GM21447 (cell line): ENCODE measurements around the gene SIVA1.
A peak's percentile ranks its signal among the peaks of the same experiment; 100 is the strongest.
"Not testable (repeated sequence)": the region's sequence is repeated elsewhere in the genome, so short reads cannot be mapped to it uniquely, and the experiment has no call there.

ENCODE experiments used
- ATAC-seq: cut with Tn5 transposase; IDR thresholded peaks from one replicate; pipeline ENCODE4 v1.9.1; 2021; ENCODE audit not compliant: unreplicated experiment

Gene SIVA1

DNA sequence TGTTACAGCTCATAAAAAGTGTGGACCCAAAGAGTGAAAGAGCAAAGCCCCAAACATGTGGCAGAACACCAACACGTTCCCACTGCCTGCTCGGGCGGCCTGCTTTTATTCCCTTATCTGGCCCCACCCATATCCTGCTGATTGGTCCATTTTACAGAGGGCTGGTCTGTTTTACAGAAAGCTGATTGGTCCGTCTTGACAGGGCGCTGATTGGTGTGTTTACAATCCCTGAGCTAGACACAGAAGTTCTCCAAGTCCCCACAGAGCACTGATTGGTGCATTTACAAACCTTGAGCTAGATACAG, 2.2 kb upstream of the SIVA1 start:
- ATAC-seq, result not testable (repeated sequence)

DNA sequence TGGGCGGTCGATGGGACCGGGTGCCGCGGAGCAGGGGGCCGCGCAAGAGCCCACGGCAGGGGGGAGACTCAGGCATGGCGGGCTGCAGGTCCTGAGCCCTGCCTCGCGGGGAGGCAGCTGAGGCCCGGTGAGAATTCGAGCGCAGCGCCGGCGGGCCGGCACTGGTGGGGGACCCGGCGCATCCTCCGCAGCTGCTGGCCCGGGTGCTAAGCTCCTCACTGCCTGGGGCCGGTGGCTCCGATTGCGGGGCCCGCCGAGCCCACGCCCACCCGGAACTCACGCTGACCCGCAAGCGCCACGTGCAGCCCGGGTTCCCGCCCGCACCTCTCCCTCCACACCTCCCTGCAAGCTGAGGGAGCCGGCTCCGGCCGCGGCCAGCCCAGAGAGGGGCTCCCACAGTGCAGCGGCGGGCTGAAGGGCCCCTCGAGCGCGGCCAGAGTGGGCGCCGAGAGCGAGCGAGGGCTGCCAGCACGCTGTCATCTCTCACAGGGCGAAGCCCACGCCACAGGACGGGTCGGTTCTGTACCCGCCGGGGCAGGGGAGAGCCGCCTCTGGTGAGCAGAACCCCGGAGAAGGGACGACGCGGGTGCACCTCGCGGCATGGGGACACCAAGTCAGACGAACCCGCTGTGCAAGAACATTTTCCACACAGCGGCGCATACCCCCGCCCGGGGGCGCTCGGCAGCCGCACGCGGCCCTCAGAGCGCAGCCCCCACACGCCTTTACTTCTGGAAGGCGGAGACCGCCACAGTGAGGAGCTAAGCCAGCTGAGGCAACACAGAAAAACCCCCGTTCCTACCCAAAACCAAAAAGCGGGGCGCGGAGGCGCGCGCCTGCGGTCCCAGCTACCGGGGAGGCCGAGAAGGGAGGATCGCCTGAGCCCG, 1.2 kb upstream of the SIVA1 start:
- no peak for ATAC-seq

DNA sequence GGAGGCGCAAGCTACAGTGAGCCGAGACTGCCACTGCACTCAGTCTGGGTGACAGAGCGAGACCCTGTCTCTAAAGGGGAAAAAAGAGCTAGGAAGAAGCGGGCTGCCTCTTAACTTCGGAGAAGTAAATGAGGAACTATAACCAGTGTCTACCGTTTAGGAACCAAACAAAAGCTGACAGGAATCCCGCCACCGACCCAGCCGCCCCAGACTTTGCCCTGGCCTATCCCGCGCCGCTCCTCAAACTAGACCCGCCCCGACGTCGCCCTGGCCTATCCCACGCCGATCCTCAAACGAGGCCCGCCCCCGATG, 568 bp upstream of the SIVA1 start:
- peak; percentile 79 for ATAC-seq

DNA sequence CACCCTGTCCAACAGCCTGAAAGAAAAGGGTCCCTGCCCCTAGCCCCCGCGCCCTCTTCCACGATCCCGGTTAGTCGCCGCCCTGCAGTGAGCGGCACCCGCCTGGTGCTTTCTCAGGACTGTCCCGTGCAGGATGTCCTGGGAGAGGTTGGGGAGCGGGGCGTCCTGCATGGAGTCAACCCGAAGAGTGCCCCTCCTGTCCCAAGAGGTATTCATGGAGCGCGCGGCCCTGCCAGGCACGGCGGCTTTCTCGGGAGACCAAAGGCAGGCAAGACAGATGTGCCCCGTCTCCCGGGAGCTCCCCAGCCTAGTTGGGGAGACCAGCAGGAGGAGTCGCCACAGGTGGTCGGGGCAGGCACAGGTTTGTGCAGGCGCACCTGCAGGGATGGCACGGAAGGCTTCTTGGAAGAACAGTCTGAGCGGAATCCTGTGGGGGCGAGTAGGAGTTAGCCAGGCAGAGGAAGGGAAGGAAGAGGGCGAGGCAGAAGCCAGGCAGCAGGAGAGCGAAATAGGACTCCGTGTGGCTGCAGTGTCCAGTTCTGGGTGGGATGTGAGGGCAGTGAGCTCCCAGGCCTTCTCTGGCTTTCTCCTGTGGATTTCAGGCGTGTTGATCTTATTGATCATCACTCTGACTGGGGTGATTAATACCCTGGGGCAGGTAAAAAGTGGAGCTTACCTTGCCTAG, 723 bp downstream of the SIVA1 start:
- ATAC-seq, result no peak

DNA sequence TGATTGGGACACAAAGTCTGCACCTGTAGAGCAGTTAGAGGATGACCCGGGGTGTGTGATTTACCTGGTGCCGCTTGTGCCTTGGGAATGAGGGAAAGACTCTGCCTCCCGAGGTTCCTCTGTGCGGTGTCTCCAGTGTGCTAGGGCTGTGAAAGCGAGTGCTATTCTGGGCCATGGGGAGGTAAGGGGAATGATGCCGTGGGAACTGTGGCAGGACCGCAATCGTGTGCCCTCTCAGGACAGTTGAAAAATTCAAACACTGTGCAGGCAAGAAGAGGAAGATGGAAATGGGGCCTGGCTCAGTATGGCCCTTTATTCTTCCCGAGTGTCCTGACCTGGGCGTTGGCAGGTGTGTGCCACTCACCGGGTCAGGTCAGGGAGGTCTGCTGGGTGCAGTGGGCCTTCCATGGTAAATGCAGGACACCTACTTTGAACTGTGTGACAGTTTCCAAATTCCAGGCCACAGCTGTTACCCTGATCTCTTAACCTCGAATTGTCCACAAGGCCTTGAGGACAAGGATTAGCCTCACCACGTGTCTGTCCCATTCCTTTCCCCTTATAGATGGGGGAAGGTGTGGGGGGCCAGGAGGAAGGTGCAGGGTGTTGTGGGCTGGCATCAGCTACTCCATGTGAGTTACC, 1.4 kb downstream of the SIVA1 start:
- no peak for ATAC-seq

DNA sequence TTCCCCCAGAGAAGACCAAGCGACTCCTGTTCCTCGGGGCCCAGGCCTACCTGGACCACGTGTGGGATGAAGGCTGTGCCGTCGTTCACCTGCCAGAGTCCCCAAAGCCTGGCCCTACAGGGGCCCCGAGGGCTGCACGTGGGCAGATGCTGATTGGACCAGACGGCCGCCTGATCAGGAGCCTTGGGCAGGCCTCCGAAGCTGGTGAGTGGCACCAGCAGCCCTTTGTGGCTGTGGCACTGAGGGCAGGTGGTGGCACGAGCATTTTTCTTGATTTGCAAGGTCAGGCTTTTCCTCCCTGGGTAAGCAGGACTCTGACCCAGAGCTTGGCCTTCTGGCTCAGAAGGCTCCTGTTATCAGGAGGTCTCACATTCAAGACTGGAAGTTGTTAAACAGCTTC, 2.7 kb downstream of the SIVA1 start:
- no peak for ATAC-seq

DNA sequence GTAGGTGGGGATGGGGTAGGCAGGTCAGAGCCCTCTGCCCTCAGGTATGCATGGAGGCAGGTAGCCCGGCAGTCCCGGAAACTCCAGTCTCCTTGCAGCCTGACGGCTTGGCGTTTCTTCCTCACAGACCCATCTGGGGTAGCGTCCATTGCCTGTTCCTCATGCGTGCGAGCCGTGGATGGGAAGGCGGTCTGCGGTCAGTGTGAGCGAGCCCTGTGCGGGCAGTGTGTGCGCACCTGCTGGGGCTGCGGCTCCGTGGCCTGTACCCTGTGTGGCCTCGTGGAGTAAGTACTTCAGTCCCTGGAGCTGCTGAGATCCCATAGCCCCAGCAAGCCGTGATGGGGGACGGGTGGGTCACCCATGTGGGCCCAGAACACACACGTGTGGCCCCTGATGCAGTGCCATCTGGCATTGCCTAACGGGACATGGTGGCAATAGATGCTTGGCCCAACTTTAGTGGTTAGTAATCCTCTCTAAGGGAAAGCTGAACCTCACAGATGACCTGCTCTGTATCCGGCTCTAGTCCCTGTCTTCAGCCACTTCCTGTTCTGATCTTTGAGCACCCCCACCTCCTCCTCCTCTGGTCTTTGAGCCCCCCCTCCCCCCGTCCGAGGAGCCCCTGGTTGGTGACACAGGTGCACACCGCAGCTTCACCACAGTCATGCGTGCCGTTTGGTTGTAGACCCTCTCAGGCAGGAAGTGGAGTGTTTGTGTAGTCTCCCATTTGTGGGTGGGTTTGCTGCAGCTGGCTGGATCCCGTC, 3.7 kb downstream of the SIVA1 start:
- no peak for ATAC-seq

DNA sequence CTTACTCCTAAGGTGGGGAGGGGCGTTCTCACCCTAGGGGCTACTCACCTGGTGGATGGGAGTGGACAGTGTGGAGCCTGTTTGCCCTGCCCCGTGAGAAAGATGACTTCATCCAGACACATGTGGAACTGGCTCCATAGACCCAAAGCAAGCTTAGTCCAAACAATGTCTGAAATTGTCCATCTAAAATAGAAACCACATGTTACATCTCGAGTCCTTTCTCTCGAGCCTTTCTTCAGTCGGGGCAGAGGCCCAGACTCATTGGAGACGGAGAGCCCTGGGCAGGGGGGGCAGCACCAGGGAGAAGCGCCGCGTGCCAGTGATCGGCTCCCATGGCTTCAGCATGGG, 4.3 kb downstream of the SIVA1 start:
- ATAC-seq, result no peak

DNA sequence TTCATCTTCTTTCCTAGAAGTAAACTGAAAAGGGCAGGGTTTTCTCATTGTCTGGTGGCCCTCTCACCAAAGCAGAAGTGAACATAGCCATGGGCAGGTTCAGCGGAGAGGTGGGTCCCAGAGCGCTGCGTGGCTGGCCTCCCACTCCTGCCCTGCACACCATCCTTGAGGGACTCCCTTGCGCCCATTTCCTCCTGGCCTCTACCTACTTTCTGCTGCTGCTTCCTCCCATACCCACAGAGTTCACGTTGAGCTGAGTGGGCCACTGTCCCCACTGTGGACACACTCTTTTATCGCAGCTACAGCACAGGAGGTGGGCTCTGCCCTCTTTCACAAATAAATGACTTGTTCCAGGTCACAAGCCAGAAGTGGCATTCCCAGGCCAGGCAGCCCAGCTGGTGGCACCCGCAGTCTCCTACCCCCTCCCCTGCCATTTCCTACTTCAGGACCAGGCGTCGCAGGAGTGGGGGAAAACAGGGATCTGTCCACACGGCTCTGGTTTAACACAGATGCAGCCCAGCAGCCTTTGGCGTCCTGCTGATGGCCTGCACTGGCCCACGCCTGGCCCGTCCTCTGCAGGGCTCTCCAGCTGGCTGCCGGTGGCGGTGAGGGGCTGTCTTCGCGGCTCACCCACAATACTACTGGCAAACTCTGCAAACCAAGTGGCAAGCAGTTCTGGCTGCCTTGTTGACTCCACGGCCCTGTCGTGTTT, 4.9 kb downstream of the SIVA1 start:
- ATAC-seq, result no peak

DNA sequence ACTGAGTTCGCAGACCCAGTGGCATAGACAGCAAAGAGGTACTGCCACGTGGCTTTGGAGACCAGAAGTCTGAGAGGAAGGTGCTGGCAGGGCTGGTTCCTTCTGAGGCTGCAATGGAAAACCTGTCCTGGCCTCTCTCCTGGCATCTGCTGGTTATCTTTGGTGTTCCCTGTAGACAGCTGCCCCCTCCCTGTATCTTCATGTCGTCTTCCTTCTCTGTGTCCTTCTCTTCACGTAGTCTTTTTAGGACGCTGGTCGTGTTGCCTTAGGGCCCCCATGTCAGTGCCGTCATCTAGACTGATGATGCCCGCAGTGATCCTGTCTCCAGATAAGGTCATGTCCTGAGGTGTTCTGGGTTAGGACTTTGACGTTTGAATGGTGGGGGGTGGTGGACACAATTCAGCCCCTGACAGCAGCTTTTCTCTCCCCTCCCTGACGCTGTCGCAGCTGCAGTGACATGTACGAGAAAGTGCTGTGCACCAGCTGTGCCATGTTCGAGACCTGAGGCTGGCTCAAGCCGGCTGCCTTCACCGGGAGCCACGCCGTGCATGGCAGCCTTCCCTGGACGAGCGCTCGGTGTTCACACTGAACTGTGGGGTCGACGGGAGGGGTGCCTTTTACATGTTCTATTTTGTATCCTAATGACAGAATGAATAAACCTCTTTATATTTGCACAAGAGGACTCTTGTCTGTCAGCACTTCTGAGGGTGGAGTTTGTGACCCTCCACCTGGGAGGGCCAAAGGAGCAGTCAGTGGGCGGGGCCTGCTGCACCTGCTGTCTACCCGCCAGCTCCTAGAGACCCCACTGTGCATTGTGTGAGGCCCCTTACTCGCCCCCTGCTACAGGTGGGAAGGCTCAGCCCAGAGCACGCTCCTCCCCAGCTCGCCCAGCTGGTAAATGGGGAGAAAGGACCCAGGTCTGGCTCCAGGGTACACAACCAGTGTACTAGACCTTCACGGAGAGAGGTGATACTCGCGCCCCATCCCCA, 6.3 kb downstream of the SIVA1 start:
- ATAC-seq, result no peak

DNA sequence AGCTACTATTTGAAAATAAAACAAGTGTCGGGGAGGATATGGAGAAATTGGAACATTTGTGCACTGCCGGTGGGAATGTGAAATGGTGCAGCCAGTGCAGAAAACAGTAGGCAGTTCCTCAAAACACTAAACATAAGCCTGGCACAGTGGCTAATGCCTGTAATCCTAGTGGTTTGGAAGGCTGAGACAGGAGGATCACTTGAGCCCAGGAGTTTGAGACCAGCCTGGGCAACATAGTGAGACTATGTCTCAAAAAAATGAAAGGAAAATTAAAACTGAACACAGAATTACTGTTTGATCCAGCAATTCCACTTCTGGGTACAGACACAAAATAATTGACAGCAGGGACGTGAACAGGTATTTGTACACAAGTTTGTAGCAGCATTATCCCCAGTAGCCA, 12.6 kb downstream of the SIVA1 start:
- ATAC-seq, result no peak

DNA sequence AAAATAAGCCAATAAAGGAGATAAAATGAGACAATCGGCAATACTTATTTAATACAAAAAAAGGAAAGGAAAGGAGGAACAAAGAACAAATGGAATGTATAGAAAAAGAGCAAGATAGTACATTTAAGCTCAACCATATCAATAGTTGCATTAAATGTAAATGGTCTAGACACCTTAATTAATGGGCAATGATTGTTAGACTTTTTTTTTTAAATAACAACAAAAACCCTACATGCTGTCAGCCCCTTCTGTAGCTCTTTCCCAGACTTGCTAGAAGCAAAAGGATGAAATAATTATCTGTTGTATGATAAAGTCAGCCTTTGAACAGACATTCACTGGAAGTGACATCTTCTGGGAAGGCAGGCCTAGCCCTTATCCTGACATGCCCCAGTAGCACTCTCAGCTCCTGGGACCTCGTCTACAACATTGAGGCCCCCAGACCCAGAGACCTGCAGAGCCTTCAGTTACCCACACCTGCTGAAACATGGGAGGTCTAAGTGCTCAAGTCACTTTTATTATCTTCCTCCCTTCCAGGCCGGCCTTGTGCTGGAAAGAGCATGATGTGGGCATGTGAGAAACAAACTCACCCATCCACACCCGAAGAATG, 13.4 kb downstream of the SIVA1 start:
- ATAC-seq, result no peak

DNA sequence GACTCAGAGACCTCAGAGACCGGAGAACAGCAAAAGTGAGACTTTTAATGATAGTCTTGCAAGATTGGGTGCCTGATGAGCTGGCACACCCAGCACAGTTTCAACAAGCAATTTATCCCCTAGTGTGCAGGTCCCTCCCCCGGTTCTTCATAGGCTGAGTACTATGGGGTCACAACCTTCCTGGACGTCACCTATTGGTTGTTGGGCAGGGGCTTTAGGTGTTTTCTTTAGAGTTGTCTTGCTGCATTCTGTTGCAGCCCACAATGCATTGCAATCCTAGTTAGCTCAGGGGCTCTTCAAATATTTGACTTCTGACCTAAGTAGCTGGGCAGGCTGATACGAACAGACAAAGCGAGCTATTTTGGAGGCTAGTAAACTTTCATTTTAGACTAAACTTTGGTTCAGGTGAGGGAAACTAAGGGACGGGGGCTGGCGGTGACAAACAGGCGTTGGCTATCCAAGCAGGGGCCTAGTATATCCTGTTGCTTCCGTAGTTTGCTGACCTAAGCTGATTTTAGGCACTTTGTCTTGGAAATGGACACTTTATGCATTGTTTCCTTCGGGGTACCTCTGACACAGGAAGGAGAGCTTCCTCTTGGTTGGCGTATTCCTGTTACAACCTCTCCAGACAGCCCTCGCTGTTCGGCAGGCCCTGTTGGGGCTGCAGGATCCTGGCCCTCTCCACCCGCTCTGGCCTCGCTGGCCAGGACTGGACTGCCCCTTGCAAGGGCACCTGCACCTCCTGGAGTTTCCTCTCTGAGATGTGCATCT, 14.1 kb downstream of the SIVA1 start:
- no peak for ATAC-seq

DNA sequence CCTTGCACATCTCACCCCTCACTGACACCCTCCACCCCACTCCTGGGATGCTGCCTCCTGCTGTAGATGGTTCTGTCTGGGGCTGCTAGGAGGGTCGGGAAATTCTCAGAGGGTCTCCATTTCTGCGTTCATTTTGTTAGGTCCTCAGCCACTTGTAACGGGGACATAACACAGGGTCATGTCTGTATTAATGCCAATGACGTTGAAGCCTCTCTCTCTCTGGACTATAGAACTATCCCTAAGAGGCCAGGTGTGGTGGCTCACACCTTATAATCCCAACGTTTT, 14.6 kb downstream of the SIVA1 start:
- no peak for ATAC-seq

DNA sequence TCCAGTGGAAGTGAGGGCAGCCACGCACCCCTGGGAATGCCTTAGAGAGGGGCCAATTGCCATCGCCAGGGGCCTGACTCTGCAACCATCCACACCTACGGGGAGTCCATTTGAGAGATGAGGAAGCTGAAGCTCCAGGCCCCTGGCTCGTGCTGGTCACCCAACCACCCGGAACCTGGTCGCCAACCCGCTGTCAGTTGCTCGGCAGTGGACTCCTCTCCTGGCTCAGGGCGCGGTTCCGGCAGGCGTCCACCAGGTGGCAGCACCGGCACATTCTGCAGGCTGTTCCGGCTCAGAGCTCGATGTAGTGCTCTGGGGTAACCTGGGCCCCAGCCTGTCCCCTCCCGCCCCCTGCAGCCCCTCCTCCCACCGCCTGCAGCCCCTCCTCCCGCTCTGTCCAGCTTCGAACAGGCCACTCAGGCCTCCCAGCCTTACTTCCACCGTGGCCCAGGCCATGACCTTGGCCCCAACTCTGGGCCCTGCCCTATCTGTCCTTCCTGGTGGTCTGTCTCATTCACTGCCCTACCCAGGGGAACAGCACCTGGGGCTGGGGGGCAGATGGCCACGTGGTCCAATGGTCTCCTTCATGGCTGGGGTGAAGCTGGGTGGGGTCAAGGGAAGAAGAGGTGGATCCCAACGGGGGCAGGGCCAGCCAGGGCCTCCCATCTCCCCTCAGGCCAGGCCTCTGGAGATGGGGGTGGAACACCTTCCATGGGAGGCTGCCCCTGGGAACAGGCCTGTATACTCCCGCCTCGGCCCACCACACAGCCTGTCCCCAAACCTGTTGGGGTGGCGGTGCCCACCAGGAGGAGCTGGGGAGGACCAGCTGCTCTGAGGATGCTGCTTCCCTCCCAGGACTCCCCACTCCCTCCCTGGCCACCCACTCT, 15.7 kb downstream of the SIVA1 start:
- ATAC-seq, result peak; percentile 89

DNA sequence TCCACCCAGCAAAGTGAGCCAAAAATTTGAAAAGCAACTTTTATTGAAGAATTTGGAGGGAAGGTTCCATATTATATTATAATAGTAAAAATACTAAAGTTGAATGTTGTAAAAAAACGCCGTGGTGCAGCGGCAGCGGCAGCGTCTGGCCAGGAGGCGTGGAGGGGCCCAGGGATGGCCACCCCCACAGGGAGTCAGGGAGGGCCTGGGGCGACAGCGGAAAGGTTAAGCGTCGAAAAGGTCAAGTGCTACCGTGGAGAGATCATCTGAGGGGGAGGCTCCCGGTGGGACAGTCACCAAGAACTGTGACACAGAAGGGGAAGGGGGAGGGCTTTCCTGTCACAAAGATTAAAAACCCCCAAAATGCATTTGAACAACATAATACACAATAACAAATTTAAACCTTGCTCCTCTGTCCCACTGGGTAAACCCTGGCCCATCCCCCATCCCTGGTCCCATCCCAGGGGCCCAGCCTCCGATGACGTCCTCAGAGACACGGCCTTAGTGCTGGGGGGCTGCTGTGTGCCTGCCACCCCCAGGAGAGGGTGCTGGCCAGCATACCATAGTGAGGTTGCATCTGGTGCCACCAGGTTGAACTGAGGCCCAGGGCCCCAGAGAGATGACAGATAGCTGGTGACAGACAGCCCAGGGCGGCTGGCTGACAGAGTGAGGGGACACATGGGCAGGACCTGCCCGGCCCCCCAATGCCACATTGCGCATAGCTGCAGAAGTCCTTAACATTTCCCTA, 16.6 kb downstream of the SIVA1 start:
- ATAC-seq, result no peak

DNA sequence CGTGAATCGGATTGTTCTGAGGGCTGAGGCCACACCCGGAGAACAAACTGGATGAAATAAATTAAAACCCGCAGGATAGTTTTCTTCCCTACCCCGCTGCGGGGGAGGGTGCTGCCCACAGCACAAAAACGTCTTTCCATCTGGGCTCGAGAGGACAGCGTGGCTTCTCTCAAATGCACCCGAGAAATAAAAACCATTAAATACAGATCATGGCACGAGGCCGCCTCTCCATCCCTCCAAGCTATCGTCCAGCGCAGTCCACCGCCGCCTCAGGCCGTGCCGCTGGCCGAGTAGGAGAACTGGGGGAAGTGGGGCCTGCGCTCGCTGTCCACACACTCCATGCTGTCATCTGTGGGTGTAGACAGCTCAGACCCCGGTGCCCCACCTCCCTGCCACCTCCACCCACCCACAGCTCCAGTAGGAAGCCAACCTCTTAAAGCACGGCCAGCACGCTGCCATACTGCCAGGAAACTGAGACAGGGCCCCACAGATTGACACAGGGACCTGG, 17.2 kb downstream of the SIVA1 start:
- no peak for ATAC-seq
